Tongue (tissue), 2 donors: Measurements from ENCODE around the gene GOLGA8S. TPM values are rescaled to one million over a fixed set of nuclear protein-coding genes. Genes with fewer than 3 reads are reported as not detected.
"Not testable (repeated sequence)": the region's sequence is repeated elsewhere in the genome, so short reads cannot be mapped to it uniquely, and the experiment has no call there.

Source experiments
- DNase-seq: peaks from one replicate; pipeline ENCODE4 v3.0.0-alpha.2; 2015
- total RNA-seq: library from RNA; depleted of rRNA; stranded (reverse); fragments of >200 nt; gene quantifications from one replicate; pipeline ENCODE4 v1.2.3, GENCODE V29; 2014

The GOLGA8S gene, protein sequence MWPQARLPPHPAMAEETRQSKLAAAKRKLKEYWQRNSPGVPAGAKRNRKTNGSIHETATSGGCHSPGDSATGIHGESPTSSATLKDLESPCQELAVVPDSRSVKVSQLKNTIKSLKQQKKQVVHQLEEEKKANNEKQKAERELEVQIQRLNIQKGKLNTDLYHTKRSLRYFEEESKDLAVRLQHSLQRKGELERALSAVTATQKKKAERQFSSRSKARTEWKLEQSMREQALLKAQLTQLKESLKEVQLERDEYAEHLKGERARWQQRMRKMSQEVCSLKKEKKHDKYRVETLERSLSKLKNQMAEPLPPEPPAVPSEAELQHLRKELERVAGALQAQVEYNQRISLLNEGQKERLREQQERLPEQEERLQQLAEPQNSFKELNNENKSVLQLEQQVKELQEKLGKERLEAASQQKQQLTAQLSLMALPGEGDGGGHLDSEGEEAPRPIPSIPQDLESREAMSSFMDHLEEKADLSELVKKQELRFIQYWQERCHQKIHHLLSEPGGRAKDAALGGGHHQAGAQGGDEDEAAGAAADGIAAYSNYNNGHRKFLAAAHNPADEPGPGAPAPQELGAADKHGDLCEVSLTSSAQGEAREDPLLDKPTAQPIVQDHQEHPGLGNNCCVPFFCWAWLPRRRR
- 0.21 TPM for total RNA-seq

DNA sequence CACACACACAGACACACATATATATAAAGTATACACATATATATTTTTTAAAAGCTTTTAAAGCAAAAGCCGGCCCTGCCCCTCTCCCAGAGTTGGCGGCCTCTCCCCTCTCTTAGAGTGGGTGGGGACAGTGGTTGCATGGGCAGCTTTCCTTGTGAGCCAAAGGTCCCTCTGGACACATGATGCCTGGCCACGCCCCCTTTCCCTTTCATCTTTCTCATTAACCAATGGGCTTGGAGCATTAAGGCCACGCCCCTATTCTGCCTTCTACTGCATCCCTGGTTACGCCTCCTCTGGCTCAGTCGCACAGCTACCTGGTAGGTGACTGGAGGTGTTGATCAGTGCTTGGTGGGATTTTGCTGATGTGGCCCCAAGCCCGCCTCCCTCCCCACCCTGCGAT is at the start of gene GOLGA8S:
Gene GOLGA8S (plus strand): TSS at position 301 of the 400 bp plus-strand sequence. CDS start 62 bp downstream, at position 363.
- not testable (repeated sequence) for DNase-seq

DNA sequence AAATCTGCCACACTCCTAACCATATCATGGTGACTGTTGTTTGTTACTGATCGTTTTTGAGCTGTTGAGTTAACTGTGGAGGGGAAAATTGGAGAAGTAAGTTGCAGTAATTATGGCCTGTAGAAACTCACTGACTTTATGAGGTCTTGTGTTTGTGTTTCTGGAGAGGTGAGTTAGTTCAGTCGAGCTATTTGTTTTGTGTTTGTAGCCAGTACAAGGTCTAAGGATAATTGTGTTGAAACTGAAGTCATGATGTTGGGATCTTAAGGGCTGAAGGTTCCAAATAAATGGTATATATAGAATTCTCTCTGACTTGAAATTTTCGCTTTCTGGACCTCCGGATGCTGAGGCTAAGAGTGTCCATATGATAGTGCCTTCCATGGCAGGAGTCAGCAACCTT is 49.7 kb upstream of the GOLGA8S start:
- not testable (repeated sequence) for DNase-seq

GRCh38 chr15:23305921-23306320 is 48.6 kb upstream of the GOLGA8S start:
- DNase-seq: not testable (repeated sequence)

GRCh38 chr15:23311233-23311632 is 43.3 kb upstream of the GOLGA8S start:
- not testable (repeated sequence) for DNase-seq

GRCh38 chr15:23334096-23334495 is 20.5 kb upstream of the GOLGA8S start, which contains the start of gene GOLGA6L26:
Gene GOLGA6L26, minus strand, starts transcription at chr15:23334196. Its CDS starts 61 bp downstream, at chr15:23334135.
- DNase-seq: not testable (repeated sequence)

GRCh38 chr15:23362622-23363021 is 8.1 kb downstream of the GOLGA8S start:
- not testable (repeated sequence) for DNase-seq

DNA sequence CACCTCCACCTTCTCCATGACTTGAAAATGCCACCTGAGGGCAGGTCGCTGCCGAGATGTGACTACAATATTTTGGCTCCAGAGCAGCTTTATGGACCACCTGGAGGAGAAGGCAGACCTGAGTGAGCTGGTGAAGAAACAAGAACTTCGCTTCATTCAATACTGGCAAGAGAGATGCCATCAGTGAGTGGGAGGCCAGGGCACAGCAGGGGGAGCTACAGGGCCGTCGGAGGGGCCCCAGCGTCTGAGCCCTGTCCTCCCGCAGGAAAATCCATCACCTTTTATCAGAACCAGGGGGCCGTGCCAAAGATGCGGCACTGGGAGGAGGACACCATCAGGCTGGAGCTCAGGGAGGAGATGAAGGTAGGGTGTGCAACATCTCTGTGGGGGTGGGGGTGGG is 9.7 kb downstream of the GOLGA8S start:
- not testable (repeated sequence) for DNase-seq

- no peak for DNase-seq
Measured at GRCh38 chr15:23370578-23370977, 16.0 kb downstream of the GOLGA8S start.

DNA sequence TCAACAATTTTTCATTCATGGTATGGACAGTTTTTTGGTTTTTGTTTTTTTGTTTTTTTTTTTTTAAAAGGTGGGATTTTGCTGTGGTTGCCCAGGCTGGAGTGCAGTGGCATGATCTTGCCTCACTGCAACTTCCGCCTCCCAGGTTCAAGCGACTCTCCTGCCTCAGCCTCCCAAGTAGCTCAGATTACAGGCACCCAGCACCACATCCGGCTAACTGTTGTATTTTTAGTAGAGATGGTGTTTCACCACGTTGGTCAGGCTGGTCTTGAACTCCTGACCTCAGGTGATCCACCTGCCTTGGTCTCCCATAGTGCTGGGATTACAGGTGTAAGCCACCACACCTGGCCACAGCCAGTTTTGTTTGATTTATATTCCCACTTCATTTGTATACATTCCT is 16.6 kb downstream of the GOLGA8S start:
- not testable (repeated sequence) for DNase-seq

- not testable (repeated sequence) for DNase-seq
Measured at GRCh38 chr15:23371868-23372267, 17.3 kb downstream of the GOLGA8S start.

- peak; percentile 4 for DNase-seq
Measured at GRCh38 chr15:23372284-23372683, 17.7 kb downstream of the GOLGA8S start.

DNA sequence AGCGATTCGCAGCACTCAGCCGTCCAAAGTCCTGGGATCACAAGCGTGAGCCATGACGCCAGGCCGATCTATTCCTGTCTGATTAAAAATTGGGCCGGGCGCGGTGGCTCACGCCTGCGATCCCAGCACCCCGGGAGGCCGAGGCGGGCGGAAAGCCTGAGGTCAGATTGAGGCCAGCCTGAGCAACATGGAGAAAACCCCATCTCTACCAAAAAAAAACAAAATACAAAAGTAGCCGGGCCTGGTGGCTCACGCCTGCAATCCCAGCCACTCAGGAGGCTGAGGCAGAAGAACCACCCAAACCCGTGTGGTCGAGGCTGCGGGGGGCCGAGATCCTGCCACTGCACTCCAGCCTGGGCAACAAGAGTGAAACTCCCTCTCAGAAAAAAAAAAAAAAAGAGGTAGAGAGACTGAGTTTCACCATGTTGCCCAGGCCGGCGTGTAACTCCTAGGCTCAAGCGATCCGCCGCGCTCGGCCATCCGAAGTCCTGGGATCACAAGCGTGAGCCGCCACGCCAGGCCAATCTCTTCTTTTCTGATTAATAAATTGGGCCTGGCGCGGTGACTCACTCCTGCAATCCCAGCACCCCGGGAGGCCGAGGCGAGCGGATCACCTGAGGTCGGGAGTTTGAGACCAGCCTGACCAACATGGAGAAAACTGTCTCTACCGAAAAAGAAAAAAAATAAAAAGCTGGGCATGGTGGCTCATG is 18.5 kb downstream of the GOLGA8S start:
- DNase-seq: not testable (repeated sequence)

DNA sequence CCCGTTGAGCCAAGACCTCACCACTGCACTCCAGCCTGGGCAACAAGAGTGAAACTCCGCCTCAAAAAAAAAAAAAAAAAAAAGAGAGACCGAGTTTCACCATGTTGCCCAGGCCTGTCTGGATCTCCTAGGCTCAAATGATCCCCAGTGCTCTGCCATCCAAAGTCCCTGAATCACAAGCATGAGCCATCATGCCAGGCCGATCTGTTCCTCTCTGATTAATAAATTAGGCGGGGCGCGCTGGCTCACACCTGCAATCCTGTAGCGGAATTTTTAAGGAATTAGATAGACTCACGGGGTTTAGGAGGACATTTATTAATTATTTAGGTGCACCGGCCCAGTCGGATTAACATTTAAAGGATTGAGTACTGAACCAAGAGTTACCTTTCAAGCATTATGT is 19.7 kb downstream of the GOLGA8S start:
- not testable (repeated sequence) for DNase-seq

DNA sequence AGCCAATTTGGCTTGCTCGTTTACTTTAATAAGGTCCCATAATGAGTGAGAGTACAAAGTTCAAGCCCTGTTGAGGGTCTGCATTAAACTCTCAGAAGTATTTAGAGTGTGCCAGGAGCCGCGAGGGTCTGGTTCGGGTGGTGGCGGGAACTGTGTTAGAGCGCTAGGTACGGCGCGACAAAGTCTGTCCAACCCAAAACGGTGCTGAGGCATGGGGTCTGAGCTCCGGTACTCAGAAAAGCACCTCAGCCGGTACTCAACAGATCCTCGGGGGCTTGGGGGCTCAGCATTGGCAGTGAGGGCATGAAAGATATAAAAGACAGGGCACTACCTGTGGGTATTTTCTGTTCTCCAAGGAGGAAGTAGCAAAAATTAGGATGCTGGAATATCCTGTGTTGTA is 24.4 kb downstream of the GOLGA8S start:
- DNase-seq: not testable (repeated sequence)

- not testable (repeated sequence) for DNase-seq
Measured at GRCh38 chr15:23380700-23381099, 26.2 kb downstream of the GOLGA8S start.

GRCh38 chr15:23381192-23381591 is 26.6 kb downstream of the GOLGA8S start:
- not testable (repeated sequence) for DNase-seq

GRCh38 chr15:23384371-23384770 is 29.8 kb downstream of the GOLGA8S start:
- no peak for DNase-seq

DNA sequence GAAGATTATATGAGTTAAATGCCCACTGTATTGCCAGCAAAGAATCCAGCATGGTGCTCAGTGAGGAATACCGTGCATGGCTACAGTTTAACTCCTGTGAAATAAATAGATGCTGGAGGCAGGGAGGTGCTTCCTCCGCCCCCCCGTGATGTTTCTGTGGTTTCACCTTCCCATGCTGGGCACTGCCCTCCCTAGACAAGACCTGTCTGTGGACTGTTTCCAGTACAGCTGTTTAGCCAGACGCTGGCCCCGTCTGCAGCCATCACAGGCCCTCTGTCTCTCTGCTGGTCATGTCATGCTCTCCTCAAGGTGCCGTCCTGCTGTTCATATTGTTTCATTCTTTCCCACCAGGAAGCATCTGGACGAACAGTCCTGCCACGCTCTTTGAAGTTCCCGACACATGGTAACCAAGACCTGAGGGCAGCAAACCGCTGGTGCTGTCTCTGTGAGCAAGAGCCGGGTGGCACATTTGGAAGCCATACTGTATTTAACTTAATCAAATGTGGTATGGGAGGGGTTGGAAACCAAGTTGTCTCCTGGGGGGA is 31.4 kb downstream of the GOLGA8S start:
- DNase-seq: no peak

- DNase-seq: no peak
Measured at GRCh38 chr15:23387621-23388190, 33.2 kb downstream of the GOLGA8S start.

DNA sequence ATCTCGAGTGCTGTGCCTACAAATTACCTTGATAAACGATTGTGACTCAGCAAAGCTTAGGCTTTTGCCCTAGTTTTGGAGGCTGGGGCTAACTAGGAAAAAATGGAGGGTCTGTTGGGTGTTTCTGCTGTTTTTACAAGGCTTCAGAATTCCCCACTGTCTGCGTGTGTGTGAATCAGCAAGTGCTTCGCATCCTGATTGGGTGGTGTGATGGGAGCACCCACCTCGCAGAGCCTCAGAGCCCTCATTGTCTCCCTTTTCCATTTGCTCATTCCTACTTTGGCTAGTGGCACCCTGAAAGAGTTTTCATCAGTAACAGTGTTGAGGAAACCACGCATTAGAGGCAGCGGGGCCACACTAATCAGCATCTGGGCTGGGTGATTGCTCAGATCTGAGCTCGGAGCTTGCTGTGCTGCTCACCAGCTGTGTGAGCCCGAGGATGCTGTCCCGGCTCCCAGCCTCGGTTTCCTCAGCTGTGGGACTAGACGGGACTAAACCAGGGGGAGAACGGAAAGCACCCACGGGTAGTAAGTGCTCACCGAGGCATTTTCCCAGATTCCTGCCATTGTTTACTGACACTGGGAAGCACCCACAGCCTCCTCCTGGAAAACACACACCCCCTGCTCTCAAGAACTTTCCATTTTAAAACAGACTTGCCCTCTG is 40.6 kb downstream of the GOLGA8S start:
- no peak for DNase-seq

DNA sequence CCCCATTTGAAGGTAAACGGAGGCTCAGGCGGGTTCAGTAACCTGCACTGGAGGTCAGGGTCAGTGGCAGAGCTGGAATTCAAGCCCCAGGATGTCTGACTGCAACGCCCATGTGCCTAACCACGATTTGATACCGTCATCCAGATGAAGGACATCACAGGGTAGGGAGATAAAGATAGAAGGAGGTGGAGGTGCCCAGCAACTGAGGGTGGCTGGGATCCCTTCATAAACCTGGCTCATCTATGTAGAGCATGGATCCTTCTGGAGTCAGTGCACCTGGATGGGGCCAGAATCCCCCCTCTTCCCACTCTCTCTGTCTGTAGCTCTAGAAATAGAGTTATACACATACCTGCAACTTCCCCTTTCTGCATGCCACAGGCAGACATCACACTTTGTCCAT is 41.3 kb downstream of the GOLGA8S start:
- DNase-seq: no peak
